ENCODE data around the gene ILDR1.

DNA sequence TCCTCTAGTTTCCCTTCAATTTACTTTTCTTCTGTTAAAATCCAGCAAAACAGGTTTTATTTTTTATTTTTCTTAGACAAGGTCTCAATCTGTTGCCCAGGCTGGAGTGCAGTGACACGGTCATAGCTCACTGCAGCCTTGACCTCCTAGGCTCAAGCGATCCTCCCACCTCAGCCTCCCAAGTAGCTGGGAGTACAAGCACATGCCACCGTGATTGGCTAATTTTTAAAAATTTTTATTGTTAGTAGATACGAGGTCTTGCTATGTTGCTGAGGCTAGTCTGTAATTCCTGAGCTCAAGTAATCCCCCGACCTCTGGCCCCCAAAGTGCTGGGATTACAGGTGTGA lies 41.6 kb downstream of the ILDR1 start:
- TF ChIP-seq SUZ12 (IDR thresholded peaks at IDR 0.05; ENCODE audit: extremely low read depth, insufficient read depth, insufficient read length) (no peak), YY1 (IDR thresholded peaks at IDR 0.05; ENCODE audit: insufficient read depth, insufficient read length) (no peak)
